ENCODE results near the gene ANKRD39. TPM values are rescaled to one million over a fixed set of nuclear protein-coding genes. Genes with fewer than 3 reads are reported as not detected.

ANKRD39 gene
- total and polyA plus RNA-seq, 2 of the 8 experiments (the other 6 are each of a cell fraction or from before 2014, with no cell fraction given), result 18.5 to 21.3 TPM

- Histone ChIP-seq H4K91ac (replicated peaks; ENCODE audit: insufficient read length, low read length) (no peak overlapping the region), H3K4ac (replicated peaks; ENCODE audit: insufficient read length, low read depth, low read length) (no peak overlapping the region), H3K23ac (ENCODE audit: insufficient read length) (no peak overlapping the region), H3K56ac (replicated peaks; ENCODE audit: insufficient read length, low read depth, low read length) (no peak overlapping the region), H2BK20ac (ENCODE audit: low read length) (no peak overlapping the region), H3K36me3 (ENCODE audit: control insufficient read depth in 2 of 4, insufficient read depth in 4 of 4, low read length in 3 of 4) (peaks cover 0 to 13% (median 4%) of the 10 kb centered on the region in 4 experiments; a peak in 4 of 8 replicates), H3K27ac (ENCODE audit: low read depth, low read length) (no peak overlapping the region), H2BK5ac (ENCODE audit: low read depth, low read length) (no peak overlapping the region), H2AK5ac (ENCODE audit: low read depth, low read length) (no peak overlapping the region; the same call in 1 of the 2 replicates), H3K4me3 (ENCODE audit: extremely low read depth in 1 of 4, insufficient read depth in 2 of 4, low read depth in 3 of 4, low read length in 4 of 4) (no peak overlapping the region), H4K20me1 (replicated peaks in 1 of 2; ENCODE audit: control insufficient read depth in 1 of 2, insufficient read depth in 2 of 2, low read length in 2 of 2) (peaks cover 18 to 37% of the 10 kb centered on the region in 2 experiments), H2BK15ac (ENCODE audit: low read length) (no peak overlapping the region), H4K5ac (ENCODE audit: insufficient read length, low read depth, low read length) (no peak overlapping the region), H3K4me1 (replicated peaks in 1 of 4; ENCODE audit: control insufficient read depth in 3 of 4, insufficient read depth in 4 of 4, low read length in 3 of 4) (peaks cover 0 to 22% (median 16%) of the 10 kb centered on the region in 4 experiments; a peak in 6 of 7 replicates), H3K9me3 (ENCODE audit: insufficient read depth in 2 of 2, low read depth in 1 of 2, low read length in 1 of 2) (no peaks in the 10 kb centered on the region), H3K23me2 (ENCODE audit: low read depth, low read length) (peaks cover 17% of the 10 kb centered on the region), H4K8ac (ENCODE audit: extremely low read depth, insufficient read depth, low read length) (no peak overlapping the region), H3K79me1 (ENCODE audit: low read depth, low read length) (peaks cover 36% of the 10 kb centered on the region), H3K18ac (ENCODE audit: extremely low read depth, low read length) (no peak overlapping the region; the same call in 1 of the 2 replicates), H3K79me2 (ENCODE audit: control insufficient read depth in 1 of 2, insufficient read depth in 2 of 2, low read length in 2 of 2) (peaks cover 3 to 71% of the 10 kb centered on the region in 2 experiments; a peak in 3 of 4 replicates), H3K4me2 (ENCODE audit: insufficient read depth in 1 of 2, low read depth in 2 of 2, low read length in 2 of 2) (peak overlapping the region; percentile 43 to 98; a peak in 3 of 4 replicates), H2BK120ac (replicated peaks; ENCODE audit: low read depth, low read length) (no peak overlapping the region), H3K9ac (replicated peaks in 1 of 4; ENCODE audit: extremely low read depth in 1 of 4, low read depth in 3 of 4, low read length in 3 of 4) (no peak overlapping the region; a peak in 1 of 7 replicates), H3K14ac (ENCODE audit: insufficient read length) (no peak overlapping the region), H3K27me3 (replicated peaks in 1 of 4; ENCODE audit: control insufficient read depth in 3 of 4, extremely low read depth in 1 of 4, insufficient read depth in 3 of 4, low read length in 3 of 4) (no peaks in the 10 kb centered on the region; a peak in 1 of 7 replicates), H2BK12ac (ENCODE audit: low read depth, low read length) (no peak overlapping the region), H2AFZ (ENCODE audit: low read length) (no peak overlapping the region)
- DNase-seq (ENCODE audit: low read depth in 1 of 2, low spot score in 2 of 2) (no peak), FAIRE-seq (no peak)
- POLR2A ChIA-PET (ENCODE audit: partially characterized antibody), result interaction anchor here (0.8 to 2.1 kb wide), 7 partner anchors 10 to 176 kb away, joined by 3 to 9 read pairs (median 3); partner anchors contain the start of genes ANKRD23 and FER1L5
- CTCF ChIA-PET (ENCODE audit: partially characterized antibody), result interaction anchor here (0.9 to 5.3 kb wide), 15 partner anchors 8 to 213 kb away, joined by 3 to 30 read pairs (median 5); no protein-coding TSS in a partner anchor
- WGBS, 2 experiments (ENCODE audit: extremely low coverage in 1 of 2, insufficient coverage in 1 of 2, insufficient read length in 1 of 2, insufficient replicate concordance in 2 of 2, low coverage in 1 of 2, low lambda C conversion rate in 2 of 2, missing lambda C conversion rate in 1 of 2), result 88% methylated on average over 8 of the region's 10 CpGs; no CpG with 5 or more reads in 1 of the 2 experiments
- TF ChIP-seq CTBP2 (IDR thresholded peaks at IDR 0.05; ENCODE audit: borderline replicate concordance, insufficient read depth, insufficient read length, low read length) (no peak), SP4 (IDR thresholded peaks at IDR 0.05; ENCODE audit: low read length) (no peak), TCF12 (IDR thresholded peaks at IDR 0.05; ENCODE audit: low read depth, low read length) (no peak), SP2 (IDR thresholded peaks at IDR 0.05; ENCODE audit: low read length) (no peak), SIRT6 (IDR thresholded peaks at IDR 0.05; ENCODE audit: low read length) (no peak), RBBP5 (IDR thresholded peaks at IDR 0.05; ENCODE audit: borderline replicate concordance, low read depth, low read length) (no peak), EP300 (IDR thresholded peaks at IDR 0.05; ENCODE audit: borderline replicate concordance in 1 of 2, low read depth in 2 of 2, low read length in 2 of 2) (no peak), TBP (IDR thresholded peaks at IDR 0.05; ENCODE audit: low read depth, low read length) (no peak)
- TF ChIP-seq, protein P1, sequence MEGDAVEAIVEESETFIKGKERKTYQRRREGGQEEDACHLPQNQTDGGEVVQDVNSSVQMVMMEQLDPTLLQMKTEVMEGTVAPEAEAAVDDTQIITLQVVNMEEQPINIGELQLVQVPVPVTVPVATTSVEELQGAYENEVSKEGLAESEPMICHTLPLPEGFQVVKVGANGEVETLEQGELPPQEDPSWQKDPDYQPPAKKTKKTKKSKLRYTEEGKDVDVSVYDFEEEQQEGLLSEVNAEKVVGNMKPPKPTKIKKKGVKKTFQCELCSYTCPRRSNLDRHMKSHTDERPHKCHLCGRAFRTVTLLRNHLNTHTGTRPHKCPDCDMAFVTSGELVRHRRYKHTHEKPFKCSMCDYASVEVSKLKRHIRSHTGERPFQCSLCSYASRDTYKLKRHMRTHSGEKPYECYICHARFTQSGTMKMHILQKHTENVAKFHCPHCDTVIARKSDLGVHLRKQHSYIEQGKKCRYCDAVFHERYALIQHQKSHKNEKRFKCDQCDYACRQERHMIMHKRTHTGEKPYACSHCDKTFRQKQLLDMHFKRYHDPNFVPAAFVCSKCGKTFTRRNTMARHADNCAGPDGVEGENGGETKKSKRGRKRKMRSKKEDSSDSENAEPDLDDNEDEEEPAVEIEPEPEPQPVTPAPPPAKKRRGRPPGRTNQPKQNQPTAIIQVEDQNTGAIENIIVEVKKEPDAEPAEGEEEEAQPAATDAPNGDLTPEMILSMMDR (IDR thresholded peaks at IDR 0.05; ENCODE audit: control extremely low read depth in 1 of 3, insufficient read depth in 1 of 3, low read depth in 1 of 3, low read length in 3 of 3), result no peak
Measured at GRCh38 chr2:96819128-96819875, 38.5 kb downstream of the ANKRD39 start.

All from H1 (cell line).